ENCODE results near the gene CRACR2A.

The CRACR2A gene

DNA sequence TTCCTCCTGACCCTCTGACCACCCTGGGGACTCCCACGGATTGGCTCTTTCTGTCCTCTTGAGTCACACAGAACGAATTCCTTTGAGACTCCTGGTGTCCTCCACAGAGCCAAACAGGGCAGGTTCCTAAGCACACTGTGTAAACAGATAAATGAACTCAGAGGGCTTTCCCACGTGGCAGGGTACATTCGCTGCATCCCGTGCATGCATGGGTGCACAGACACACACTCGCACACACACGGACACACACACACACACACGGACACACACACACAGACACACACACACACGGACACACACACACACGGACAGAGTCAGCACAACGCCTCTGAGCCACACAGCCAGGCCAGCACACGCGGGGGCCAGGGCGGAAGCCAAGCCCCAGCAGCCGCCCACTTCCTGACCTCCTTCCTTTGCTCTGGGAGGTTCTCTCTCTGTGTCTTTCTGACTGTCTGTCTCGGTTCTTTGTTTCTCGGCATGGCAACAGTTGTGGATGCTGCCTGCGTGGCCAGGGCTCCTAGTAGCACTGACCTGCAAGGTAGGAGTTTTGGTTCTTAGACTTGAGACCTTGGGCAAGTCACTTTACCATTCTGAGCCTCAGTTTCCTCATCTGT is 706 bp downstream of the CRACR2A start:
- DNase-seq, result peak; percentile 66 to 81

DNA sequence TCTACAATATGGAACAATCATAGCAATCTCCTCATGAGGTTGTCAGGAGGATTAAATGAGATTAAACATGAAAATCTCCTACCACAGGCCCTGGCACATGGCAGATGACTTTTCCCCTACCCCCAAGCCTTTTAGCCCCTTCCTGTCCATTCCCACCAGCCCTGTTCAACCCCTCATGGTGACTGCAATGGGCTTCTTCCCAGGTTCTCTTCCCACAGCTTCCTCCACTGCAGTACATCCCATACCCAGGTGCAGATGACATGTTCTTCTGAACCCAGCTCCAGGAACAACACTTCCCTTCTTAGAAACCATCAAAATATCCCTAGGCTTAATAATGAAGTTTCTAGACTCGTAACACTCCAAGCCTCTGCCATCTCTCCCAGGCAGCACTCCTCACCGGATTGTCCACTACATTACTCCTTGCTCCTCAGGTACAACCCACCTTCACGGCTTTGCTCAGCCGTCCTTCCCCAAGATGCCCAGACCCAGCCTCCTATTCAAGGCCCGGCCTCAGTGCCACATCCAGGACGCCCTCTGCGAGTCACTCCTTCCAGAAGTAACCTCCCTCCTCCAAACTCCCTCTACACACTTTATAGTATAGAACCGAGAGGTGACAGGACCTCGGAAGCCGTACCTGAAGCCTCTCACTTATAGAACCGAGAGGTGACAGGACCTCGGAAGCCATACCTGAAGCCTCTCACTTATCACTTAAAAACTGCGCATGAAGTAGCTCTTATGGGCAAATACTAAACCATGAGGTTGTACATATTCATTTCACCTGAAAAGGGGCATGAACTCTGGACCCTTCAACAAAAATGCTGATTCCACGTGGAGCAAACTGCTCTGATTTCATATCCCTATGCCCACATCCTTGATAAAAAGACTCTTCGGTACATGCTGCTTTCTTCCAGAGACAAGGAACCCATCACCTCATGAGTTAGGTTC is 1.5 kb downstream of the CRACR2A start:
- no peak for DNase-seq

DNA sequence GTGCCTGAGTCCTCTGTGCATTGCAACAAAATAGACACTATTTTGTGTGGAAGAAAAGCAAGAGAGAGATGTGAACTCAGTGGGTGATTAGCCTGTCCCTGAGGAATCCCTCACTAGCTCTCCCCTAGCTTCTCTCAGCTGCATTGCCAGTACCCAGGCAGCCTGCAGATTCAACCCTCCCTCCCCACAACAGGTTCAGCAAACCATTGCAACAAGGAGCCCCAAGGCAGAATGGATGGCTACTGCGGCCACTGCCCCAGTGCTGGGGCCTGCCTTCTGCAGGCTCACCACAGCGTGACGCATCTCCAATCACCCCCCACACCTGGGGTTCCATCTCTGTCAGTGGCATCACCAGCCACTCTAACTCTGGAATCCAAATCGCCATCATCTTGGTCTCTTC is 2.3 kb downstream of the CRACR2A start:
- no peak for DNase-seq

DNA sequence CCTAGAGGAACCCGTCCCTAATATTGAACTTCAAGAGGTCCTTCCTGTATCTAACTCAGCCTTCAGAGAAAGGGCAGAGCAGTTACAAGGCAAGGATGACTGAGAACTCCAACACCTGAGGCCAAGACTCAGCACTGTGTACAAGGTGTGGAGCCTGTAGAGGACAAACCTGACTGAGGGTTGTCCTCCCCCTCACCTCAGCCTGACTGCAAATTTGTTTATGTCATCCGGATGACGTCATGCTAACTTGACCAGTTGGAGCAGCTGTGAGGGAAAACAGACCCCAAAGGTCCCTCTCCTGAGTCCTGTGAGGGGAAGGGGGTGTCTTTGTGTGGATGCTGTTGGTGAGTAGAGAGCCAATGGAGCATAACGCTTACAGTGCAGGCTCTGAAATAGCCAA is 4.3 kb downstream of the CRACR2A start:
- no peak for DNase-seq

DNA sequence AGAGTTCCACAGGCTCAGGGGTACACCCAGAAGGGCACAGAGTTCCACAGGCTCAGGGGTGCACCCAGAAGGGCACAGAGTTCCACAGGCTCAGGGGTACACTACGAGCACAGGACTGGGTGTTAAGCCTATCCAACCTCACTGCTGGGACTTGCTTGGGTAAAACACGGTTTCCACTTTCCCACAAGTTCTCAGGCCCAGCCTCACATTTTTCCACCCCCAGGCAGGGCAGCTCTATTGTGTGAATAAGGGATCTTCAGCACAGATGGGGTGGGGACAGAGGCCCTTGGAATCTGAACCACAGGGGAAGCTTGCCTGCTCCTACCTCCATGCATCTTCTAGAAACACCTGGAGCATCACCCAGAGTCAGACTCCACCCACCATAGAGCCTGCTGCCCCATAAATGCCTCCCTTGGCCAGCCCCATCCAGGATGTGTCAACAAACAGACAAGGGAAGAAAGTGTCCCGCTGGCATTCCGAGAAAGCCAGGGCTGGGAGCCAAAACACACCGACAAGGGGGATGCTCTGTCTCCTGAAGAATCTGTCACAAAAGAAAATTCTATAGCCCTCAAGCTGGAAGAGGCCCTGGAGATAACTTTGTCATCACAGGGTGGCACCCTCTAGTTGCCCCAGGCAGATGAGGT is 4.8 kb downstream of the CRACR2A start:
- no peak for DNase-seq

DNA sequence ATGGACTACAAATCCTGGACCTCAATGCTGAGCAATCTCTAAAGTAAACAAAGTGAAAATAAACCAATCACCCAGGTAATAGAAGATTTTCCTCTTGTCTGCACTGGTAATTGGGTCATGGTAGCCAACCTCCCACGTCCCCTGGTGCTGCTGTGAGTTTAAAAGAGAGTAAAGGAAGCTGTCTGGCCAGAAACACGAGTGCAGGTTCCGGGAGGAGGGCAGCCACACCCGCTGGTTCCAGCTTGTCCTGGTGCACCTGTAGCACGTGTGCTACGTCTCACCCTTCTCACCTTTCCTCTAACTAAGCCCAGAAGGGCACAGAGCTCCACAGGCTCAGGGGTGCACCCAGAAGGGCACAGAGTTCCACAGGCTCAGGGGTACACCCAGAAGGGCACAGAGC is 5.4 kb downstream of the CRACR2A start:
- DNase-seq, result no peak

DNA sequence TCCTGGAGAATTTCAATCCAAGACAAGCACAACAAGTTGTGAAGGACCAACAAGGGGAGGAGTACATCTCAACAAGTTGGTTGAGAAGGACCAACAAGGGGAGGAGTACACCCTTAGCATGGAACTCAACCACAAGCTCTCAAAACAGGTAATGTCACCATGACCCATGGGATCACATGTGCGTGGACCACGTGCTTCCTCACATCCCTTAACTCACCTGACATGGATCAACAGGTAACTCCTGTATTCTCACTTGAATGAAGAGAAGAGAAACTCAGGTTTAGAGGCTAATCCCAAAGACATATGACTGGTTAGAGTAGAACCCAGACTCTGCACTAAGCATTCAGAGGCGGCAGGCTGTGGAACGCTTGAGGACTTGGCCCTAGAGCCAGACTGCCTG is 6.2 kb downstream of the CRACR2A start:
- no peak for DNase-seq

DNA sequence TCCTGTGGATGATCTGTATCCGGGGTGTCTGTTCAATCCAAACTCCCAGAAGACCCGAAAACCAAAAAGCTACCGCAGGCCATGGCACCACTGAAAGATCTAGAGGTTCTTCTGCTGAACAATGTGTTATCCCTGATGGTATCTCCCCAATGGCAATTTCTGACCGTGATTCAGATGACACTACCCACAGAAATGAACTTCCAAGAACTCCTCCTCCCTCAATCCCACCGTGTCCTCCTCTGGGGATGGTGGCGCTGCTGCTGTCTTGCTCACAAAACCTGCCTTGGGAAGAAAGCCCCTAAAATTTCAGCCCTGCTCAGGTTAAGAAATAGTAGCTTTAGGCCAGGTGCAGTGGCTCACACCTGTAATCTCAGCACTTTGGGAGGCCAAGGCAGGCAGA is 7.8 kb downstream of the CRACR2A start:
- no peak for DNase-seq

DNA sequence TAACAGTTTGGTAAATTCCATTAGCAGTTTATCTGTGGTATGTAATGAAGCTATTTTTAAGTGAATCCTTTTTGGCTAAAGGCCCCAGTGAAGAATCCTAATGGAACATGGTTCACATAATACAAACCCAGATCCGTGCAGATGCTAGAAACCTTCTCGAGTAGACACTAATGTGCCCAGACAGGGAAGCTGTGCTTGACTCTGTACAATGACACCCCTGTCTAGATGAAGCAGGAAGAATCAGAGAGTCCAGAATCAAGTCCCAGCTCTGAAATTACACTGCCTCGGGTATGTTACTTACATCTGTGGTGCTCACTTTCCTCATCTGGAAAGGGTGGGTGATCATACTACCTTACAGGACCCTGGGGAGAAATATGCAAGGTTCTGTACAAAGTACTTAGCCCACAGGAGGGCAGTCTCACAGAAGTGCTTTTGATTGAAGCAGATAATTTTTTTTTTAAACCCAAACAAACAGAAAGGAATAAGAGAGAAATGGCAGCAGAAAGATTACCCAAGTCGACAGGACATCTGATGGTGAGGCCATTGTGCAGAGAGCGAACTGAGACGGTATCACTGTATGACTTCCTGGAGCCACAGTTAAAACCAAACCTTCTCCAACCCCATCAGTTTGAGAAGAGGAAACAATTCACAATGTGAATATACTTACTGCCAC is 8.5 kb downstream of the CRACR2A start:
- no peak for DNase-seq

DNA sequence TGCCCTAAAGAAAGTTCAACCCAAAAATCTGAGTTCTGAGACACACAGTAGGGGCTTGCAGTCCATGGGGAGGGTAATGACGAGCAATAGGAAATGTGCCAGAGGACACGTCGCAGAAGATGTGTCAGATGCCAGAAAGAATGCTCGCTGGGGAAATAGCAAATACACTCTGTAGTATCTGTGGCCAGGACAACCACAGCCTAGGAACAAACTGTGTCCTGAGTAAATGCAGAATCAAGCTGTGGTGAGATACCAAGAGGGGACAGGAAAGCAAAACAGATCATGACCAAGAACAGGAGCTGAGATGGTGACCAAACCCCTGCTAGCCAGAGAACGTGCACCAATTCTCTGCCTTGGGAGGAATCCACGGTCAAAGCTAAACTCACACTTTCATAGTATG is 9.1 kb downstream of the CRACR2A start:
- DNase-seq, result no peak

DNA sequence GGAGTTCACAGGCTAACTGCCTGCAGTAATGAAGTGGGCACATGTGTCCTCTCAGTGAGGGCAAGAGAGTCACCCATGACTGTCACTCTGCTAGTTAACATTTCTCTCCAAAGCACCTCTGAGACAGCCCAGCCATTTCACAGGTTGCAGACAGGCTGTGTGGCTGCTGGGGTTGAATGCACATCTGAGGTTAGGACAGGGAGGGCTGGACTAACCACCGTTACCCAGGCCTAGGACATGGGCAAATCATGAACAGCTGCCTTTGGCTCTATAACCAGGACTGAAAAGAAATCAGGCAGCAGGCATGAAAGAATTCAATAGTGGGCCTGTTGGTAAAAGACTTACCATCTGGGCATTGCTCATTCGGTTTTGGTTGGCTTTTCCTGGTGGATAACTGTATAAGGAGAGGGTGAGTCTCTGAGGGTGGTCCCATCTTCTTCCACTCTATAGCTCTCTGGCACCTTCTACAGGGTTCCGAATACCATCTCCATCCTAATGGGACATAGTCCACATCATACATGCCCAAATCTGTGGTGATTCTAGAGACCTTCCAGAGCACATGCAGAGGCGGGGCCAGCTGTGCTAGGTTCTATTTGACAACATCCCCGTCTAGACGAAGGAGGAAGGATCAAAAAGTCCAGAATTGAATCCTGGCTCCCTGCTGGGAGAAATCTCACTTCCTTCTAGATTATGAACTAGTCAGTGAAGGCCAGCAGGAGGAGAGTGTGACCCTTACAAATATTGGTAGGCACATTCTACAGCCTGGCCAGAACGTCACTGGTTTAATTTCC is 10.8 kb downstream of the CRACR2A start:
- no peak for DNase-seq

DNA sequence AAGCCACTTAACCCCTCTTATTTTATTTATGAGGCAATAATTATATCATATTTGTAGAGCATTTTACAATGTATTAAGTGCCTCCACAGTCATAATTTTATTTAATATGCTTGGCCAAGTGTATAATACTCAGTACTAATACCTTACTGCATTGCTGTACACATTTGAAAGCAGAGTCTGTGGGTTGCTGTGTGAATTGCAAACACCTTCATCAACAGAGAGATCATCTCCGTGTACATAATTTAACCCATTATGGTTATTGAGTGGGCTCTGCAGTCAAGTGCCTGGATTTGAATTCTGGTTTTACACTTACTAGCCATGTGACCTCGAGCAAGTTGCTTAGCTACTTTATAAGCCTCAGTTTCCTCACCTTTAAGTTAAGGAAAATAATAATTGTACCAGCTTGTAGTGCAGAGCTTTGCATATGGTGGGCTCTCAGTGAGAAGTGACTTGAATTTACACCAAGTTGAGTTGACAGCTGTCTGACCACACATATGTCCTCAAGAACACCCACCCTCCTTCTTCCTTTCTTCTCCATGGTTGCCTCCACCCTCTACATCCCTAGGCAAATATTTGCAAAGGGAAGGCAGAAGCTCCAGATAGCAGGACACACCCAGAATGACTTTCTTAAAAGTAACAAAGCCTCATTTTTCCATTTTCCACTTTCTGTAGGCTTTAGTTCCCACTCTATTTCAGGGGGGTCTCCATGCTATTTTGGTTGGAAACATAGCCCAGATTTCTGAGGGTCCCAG is 12.3 kb downstream of the CRACR2A start:
- DNase-seq, result no peak

DNA sequence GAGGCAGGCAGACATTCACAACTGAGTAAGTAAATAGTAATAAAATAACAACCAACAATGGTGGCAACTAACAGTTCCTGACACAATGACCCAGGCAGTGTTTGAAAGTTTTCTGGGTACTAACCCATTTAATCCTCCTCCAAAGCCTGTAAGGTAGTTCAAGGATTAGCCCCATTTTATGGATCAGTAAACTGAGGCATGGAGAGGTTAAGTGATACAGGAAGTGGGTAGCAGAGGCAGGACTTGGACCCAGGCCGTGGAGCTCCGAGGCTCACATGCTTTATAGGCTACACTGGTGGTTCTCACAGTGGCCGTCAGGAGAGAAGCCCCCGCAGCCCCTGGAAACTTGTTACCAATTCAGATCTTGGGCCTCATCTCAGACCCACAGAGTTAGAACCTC is 17.5 kb downstream of the CRACR2A start:
- no peak for DNase-seq

DNA sequence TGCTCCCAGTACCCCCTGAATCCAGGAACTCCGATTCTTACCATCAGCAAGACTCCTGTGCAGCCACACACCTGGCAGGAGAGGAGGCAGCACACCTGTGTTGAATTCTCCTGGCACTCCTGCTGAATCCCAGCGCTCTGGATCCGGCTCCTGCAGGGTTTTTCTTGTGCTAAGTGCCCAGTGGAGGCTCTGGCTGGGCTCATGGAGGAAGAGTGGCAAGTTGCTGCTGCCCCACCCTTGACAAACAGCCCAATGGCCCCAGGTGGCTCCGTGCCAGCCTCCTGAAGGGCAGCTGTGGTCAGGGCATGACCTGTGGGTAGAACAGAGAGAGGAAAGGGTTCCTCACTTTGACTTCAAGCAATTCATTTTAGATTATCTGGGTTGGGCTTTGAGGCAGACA is 20.0 kb downstream of the CRACR2A start:
- DNase-seq, result no peak

DNA sequence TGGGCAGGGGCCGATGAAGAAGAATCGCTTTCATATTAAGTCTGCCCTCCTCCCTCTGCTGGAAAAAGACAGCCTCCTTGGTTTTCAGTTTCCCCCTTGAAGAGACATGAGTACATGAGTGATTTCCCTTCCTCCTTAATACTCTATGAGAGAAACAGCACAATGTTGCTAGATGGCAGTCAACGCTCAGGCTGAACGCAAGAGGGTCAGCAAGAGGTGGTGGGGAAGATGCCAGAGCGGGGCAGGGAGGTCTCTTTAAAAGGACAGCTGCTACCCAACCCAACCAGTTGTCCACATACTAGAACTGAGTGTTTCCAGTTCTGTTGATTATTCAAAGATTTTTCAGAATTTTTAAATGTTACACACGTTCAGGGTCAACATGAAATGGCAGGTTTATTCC is 22.8 kb downstream of the CRACR2A start:
- DNase-seq, result no peak

DNA sequence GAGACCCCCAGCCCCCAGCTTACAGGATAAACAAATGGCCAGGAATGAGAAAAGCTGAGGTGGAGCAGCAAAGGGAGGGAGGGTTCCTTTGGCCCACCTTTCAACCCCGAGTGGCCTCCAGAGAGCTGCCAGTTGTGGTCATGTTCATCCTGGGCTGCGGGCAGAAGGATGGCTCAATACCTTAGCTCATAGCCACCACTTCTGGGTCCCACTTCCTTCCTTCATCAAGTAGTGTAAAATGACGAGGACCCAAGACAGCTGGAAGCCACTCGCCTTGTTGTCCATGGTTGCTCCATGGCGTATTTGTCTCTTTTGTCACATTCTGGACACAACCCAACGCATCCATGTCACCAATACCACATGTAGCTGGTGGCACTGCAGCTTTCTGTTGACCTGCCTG is 24.2 kb downstream of the CRACR2A start:
- peak; percentile 97 for DNase-seq

DNA sequence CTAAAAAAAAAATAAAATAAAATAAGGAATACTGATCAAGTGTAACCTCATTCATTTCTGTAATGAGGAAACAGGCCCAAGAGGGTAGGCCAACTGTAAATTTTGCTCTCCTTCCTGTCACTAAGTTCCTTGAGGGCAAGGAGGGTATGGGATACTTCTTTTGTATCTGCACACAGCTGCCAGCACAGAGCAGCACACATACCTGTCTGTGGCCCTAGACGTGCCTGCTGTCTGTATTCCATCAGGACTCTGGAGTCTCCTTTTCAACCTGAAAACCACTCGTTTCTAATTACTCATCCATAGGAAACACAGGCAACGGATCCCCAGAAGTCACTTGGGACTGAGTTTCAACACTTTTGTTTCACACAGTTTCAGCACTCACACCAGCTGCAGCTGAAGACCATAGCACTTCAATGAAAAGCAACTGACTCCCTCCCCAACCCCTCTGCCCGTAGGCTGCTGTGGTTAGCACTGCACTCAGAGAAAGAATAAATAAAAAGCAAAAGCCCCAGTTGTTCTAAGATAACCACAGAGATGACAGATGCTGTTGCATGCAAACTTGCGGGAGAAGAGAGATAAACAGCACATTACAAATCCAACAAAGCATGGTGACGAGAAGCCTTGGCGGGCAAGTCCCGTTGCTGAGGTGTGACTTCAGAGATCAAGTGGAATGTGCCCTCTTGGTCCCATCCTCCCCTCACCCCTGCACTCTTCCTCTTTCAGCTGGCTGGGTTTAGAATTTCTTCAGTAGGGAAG is 24.9 kb downstream of the CRACR2A start:
- DNase-seq, result peak; percentile 69 to 79

DNA sequence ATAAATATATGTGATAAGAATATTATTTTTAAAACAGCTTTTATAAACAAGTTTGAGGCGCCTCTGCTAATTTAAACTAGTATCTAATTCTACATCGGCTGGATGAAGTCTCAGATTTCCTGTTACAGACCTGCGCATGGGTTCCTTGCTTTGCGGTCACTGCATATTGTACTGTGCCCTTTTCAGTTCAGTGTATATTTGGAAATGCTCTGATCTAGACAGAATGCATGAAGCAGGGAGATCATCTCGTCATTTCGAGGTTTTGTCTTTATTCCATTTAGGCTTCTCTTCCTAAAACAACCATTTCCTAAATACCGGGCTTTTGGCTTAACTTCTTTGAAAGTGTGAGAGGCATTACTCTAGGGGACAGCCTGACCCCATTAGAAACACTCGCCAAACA is 25.6 kb downstream of the CRACR2A start:
- DNase-seq, result no peak

DNA sequence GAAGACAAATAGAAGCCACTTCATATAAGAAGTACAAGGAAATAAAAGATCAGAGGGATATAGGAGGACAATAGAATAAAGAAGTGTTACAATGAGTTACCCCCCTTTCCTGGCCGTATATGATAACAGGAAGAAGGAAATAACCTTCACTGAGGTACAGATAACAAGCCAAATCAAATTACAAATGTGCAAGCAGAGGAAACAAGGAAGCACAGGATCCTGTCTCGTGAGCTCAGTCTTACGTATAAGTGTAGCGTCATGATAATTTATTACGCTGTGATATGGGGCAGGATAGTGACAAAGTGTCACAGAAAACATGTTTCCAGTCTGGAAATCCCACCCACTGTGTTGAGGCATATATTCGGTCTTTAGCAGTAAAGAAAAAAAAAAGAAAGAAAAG is 26.5 kb downstream of the CRACR2A start:
- DNase-seq, result no peak

DNA sequence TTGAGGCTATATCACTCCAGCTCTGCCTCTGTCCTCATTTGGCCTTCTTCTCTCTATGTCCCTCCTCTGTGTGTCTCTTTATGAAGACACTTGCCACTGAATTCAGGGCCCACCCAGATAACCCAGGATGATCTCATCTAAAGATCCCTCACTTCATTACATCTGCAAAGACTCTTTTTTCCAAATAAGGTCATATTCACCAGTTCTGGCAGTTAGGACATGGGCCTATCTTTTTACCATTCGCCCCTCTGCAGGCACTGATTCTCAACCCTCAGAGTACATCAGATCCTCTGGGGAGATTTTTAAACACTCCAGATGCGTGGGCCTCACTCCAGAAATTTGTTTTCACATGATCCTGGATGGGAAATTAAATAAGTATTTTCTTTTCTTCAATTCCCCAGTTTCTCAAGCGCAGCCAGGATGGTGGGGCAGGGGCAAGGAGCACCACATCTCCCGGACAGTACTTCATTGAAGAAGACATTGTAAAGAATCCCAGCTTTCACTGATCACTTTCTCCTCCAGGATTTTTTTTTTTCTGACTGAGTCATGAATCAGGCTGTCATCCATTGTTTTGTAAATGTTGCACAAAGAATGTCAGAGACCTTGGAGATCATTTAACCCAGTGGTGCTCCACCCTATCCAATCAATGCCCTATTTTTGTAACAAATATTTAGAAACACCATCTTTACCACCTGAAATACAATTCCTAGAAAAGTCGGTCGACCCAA is 27.4 kb downstream of the CRACR2A start:
- no peak for DNase-seq
